CD8-positive, alpha-beta memory T cell (primary cell): Measurements from ENCODE around the gene NAP1L1. TPM values are rescaled to one million over a fixed set of nuclear protein-coding genes. Genes with fewer than 3 reads are reported as not detected.

Source experiments
- CTCF ChIA-PET: fragments of 350-600 bp; sonication (Branson Sonifier 250); formaldehyde crosslinking; loops from one replicate; lab custom pipeline; 2021; ENCODE audit warnings: antibody characterized with exemption; lab: Charles Lee
- POLR2A ChIA-PET: fragments of 350-600 bp; sonication (Branson Sonifier 250); formaldehyde crosslinking; loops from one replicate; lab custom pipeline; 2021; ENCODE audit warnings: antibody characterized with exemption; lab: Charles Lee
- DNase-seq, 5 donors: peaks; one replicate each; pipeline versions ENCODE4 v3.0.0 to v3.0.0-alpha.2; 2020 to 2022; ENCODE audit warnings: mixed read lengths in 1 of 5
- H3K27ac ChIP-seq: one replicate; pipeline ENCODE4 v1.7.0; 2013; ENCODE audit warnings: low read depth, mild to moderate bottlenecking, low read length, moderate library complexity
- H3K27me3 ChIP-seq: 2 replicates; pipeline ENCODE4 v1.7.0; 2013; ENCODE audit warnings: low read length, mild to moderate bottlenecking; ENCODE audit not compliant: insufficient read depth, poor library complexity, severe bottlenecking
- H3K36me3 ChIP-seq: 2 replicates; pipeline ENCODE4 v1.7.0; 2013; ENCODE audit warnings: mild to moderate bottlenecking, low read length, moderate library complexity; ENCODE audit not compliant: insufficient read depth
- H3K4me1 ChIP-seq: 2 replicates; pipeline ENCODE4 v1.7.0; 2013; ENCODE audit warnings: mild to moderate bottlenecking, low read length, moderate library complexity; ENCODE audit not compliant: insufficient read depth
- H3K4me3 ChIP-seq: 2 replicates; pipeline ENCODE4 v1.7.0; 2013; ENCODE audit warnings: mild to moderate bottlenecking, low read length
- H3K9me3 ChIP-seq: 2 replicates; pipeline ENCODE4 v1.7.0; 2013; ENCODE audit warnings: mild to moderate bottlenecking, low read length
- H3K27ac Mint-ChIP-seq, 8 donors: one replicate each; pipeline ENCODE4 v1.8.0; 2020 to 2021; ENCODE audit warnings: mixed read lengths in 8 of 8, mild to moderate bottlenecking in 6 of 8, inconsistent platforms in 3 of 8, moderate library complexity in 3 of 8
- H3K27me3 Mint-ChIP-seq, 2 donors: one replicate each; pipeline ENCODE4 v1.8.0; 2020 to 2021; ENCODE audit warnings: mixed read lengths in 2 of 2, mild to moderate bottlenecking in 1 of 2, moderate library complexity in 1 of 2
- H3K36me3 Mint-ChIP-seq, 3 donors: one replicate each; pipeline ENCODE4 v1.8.0; 2020 to 2021; ENCODE audit warnings: mixed read lengths in 3 of 3, inconsistent platforms in 1 of 3, mild to moderate bottlenecking in 1 of 3
- H3K4me1 Mint-ChIP-seq, 3 donors: one replicate each; pipeline ENCODE4 v1.8.0; 2020 to 2021; ENCODE audit warnings: mixed read lengths in 3 of 3, inconsistent platforms in 1 of 3, mild to moderate bottlenecking in 1 of 3
- H3K4me3 Mint-ChIP-seq, 7 donors: one replicate each; pipeline ENCODE4 v1.8.0; 2020 to 2021; ENCODE audit warnings: mixed read lengths in 7 of 7, mild to moderate bottlenecking in 6 of 7, moderate library complexity in 4 of 7, inconsistent platforms in 2 of 7
- H3K9me3 Mint-ChIP-seq, 5 donors: one replicate each; pipeline ENCODE4 v1.8.0; 2020 to 2022; ENCODE audit warnings: mixed read lengths in 5 of 5, mild to moderate bottlenecking in 3 of 5, moderate library complexity in 2 of 5, inconsistent platforms in 1 of 5
- polyA plus RNA-seq: library from polyadenylated mRNA; unstranded; fragments of 300-500 nt; fragmentation: Illumina TruSeq; gene quantifications from one replicate; pipeline ENCODE4 v1.2.3, GENCODE V29; 2021
- total RNA-seq, 2 experiments: library from RNA; stranded (reverse); gene quantifications; one replicate each; pipeline ENCODE4 v1.2.3, GENCODE V29; 2021

Gene NAP1L1
- total and polyA plus RNA-seq, 3 experiments from 2014 or later: 166 to 964 (median 926) TPM

GRCh38 chr12:76028571-76029277 lies 55.8 kb downstream of the NAP1L1 start:
- no peak overlapping the region for H3K27ac ChIP-seq
- H3K4me1 ChIP-seq: peaks cover 19% of the 10 kb centered on the region
- peaks cover 0 to 28% (median 0%) of the 10 kb centered on the region in 3 donors for H3K36me3 Mint-ChIP-seq
- H3K27ac Mint-ChIP-seq: peak overlapping the region; percentile 38 to 90 (median 81)
- no peak overlapping the region for H3K4me3 ChIP-seq
- ChIA-PET CTCF (interaction anchor here (1.7 kb wide), 1 partner anchor 23 kb away, joined by 3 read pairs; no protein-coding TSS in a partner anchor), POLR2A (interaction anchor here (1.0 to 5.0 kb wide), 2 partner anchors 8 to 387 kb away, joined by 3 to 77 read pairs; no protein-coding TSS in a partner anchor)
- peaks cover 26 to 68% (median 42%) of the 10 kb centered on the region in 3 donors for H3K4me1 Mint-ChIP-seq
- no peaks in the 10 kb centered on the region for H3K36me3 ChIP-seq
- no peak for DNase-seq
- H3K4me3 Mint-ChIP-seq: peak overlapping the region; percentile 28 to 95 (median 89)
- no peaks in the 10 kb centered on the region for H3K27me3 Mint-ChIP-seq
- H3K9me3 ChIP-seq: no peaks in the 10 kb centered on the region
- no peaks in the 10 kb centered on the region for H3K27me3 ChIP-seq
- no peaks in the 10 kb centered on the region for H3K9me3 Mint-ChIP-seq

GRCh38 chr12:76026643-76027063 lies 57.8 kb downstream of the NAP1L1 start:
- H3K27me3 Mint-ChIP-seq: no peaks in the 10 kb centered on the region
- H3K27ac Mint-ChIP-seq: peak overlapping the region in 3 of 8 donors; percentile 20 to 71 (median 43)
- H3K9me3 ChIP-seq: no peaks in the 10 kb centered on the region
- H3K4me1 Mint-ChIP-seq: peaks cover 23 to 59% (median 41%) of the 10 kb centered on the region in 3 donors
- no peaks in the 10 kb centered on the region for H3K36me3 ChIP-seq
- DNase-seq: no peak
- peaks cover 17% of the 10 kb centered on the region for H3K4me1 ChIP-seq
- ChIA-PET CTCF (no interaction called here), POLR2A (no interaction called here)
- H3K27me3 ChIP-seq: no peaks in the 10 kb centered on the region
- no peak overlapping the region for H3K4me3 Mint-ChIP-seq
- peaks cover 0 to 21% (median 0%) of the 10 kb centered on the region in 3 donors for H3K36me3 Mint-ChIP-seq
- H3K4me3 ChIP-seq: no peak overlapping the region
- no peaks in the 10 kb centered on the region for H3K9me3 Mint-ChIP-seq
- no peak overlapping the region for H3K27ac ChIP-seq

GRCh38 chr12:76025601-76026575 lies 58.6 kb downstream of the NAP1L1 start:
- Histone ChIP-seq H3K4me1 (peaks cover 25% of the 10 kb centered on the region), H3K36me3 (no peaks in the 10 kb centered on the region), H3K4me3 (no peak overlapping the region), H3K27me3 (no peaks in the 10 kb centered on the region), H3K9me3 (no peaks in the 10 kb centered on the region), H3K27ac (no peak overlapping the region)
- H3K9me3 Mint-ChIP-seq: no peaks in the 10 kb centered on the region
- H3K4me1 Mint-ChIP-seq: peaks cover 29 to 65% (median 48%) of the 10 kb centered on the region in 3 donors
- ChIA-PET POLR2A (no interaction called here), CTCF (no interaction called here)
- H3K36me3 Mint-ChIP-seq: peaks cover 0 to 17% (median 0%) of the 10 kb centered on the region in 3 donors
- DNase-seq: no peak
- peak overlapping the region in 1 of 7 donors; percentile 34 for H3K4me3 Mint-ChIP-seq
- H3K27me3 Mint-ChIP-seq: no peaks in the 10 kb centered on the region
- peak overlapping the region in 4 of 8 donors; percentile 15 to 81 (median 45) for H3K27ac Mint-ChIP-seq

- Histone ChIP-seq H3K9me3 (no peaks in the 10 kb centered on the region), H3K36me3 (no peaks in the 10 kb centered on the region), H3K4me3 (no peak overlapping the region), H3K27me3 (no peaks in the 10 kb centered on the region), H3K27ac (no peak overlapping the region), H3K4me1 (peaks cover 29% of the 10 kb centered on the region)
- POLR2A ChIA-PET: no interaction called here
- CTCF ChIA-PET: interaction anchor here (1.2 kb wide), 1 partner anchor 497 kb away, joined by 3 read pairs; no protein-coding TSS in a partner anchor
- H3K27ac Mint-ChIP-seq: peak overlapping the region in 4 of 8 donors; percentile 18 to 81 (median 20)
- no peaks in the 10 kb centered on the region for H3K9me3 Mint-ChIP-seq
- peaks cover 33 to 65% (median 48%) of the 10 kb centered on the region in 3 donors for H3K4me1 Mint-ChIP-seq
- H3K36me3 Mint-ChIP-seq: peaks cover 0 to 10% (median 0%) of the 10 kb centered on the region in 3 donors
- no peak overlapping the region for H3K4me3 Mint-ChIP-seq
- no peak for DNase-seq
- H3K27me3 Mint-ChIP-seq: no peaks in the 10 kb centered on the region
Observed at GRCh38 chr12:76024942-76025600, 59.4 kb downstream of the NAP1L1 start.

GRCh38 chr12:76024102-76024781 lies 60.2 kb downstream of the NAP1L1 start:
- Histone ChIP-seq H3K4me1 (peaks cover 31% of the 10 kb centered on the region), H3K4me3 (no peak overlapping the region), H3K9me3 (no peaks in the 10 kb centered on the region), H3K27ac (no peak overlapping the region), H3K27me3 (no peaks in the 10 kb centered on the region), H3K36me3 (no peaks in the 10 kb centered on the region)
- no peaks in the 10 kb centered on the region for H3K9me3 Mint-ChIP-seq
- peaks cover 0 to 8% (median 0%) of the 10 kb centered on the region in 3 donors for H3K36me3 Mint-ChIP-seq
- ChIA-PET POLR2A (no interaction called here), CTCF (interaction anchor here (1.2 kb wide), 1 partner anchor 497 kb away, joined by 3 read pairs; no protein-coding TSS in a partner anchor)
- DNase-seq: no peak
- H3K27ac Mint-ChIP-seq: peak overlapping the region in 4 of 8 donors; percentile 8 to 71 (median 38)
- no peaks in the 10 kb centered on the region for H3K27me3 Mint-ChIP-seq
- H3K4me3 Mint-ChIP-seq: no peak overlapping the region
- peaks cover 36 to 65% (median 48%) of the 10 kb centered on the region in 3 donors for H3K4me1 Mint-ChIP-seq

GRCh38 chr12:76023069-76023690 lies 61.3 kb downstream of the NAP1L1 start:
- Histone ChIP-seq H3K36me3 (no peaks in the 10 kb centered on the region), H3K4me3 (no peak overlapping the region), H3K4me1 (peaks cover 30% of the 10 kb centered on the region), H3K27me3 (no peaks in the 10 kb centered on the region), H3K9me3 (no peaks in the 10 kb centered on the region), H3K27ac (no peak overlapping the region)
- DNase-seq: no peak
- Mint-ChIP-seq H3K4me3 (no peak overlapping the region), H3K27ac (peak overlapping the region; percentile 25 to 93 (median 78)), H3K36me3 (no peaks in the 10 kb centered on the region), H3K4me1 (peaks cover 37 to 66% (median 45%) of the 10 kb centered on the region in 3 donors), H3K27me3 (no peaks in the 10 kb centered on the region), H3K9me3 (no peaks in the 10 kb centered on the region)
- POLR2A ChIA-PET: no interaction called here
- CTCF ChIA-PET: interaction anchor here (3.8 kb wide), 1 partner anchor 8 kb away, joined by 66 read pairs; the partner anchor contains the start of gene PHLDA1
